ENCODE measurements around the gene FBRS.

DNA sequence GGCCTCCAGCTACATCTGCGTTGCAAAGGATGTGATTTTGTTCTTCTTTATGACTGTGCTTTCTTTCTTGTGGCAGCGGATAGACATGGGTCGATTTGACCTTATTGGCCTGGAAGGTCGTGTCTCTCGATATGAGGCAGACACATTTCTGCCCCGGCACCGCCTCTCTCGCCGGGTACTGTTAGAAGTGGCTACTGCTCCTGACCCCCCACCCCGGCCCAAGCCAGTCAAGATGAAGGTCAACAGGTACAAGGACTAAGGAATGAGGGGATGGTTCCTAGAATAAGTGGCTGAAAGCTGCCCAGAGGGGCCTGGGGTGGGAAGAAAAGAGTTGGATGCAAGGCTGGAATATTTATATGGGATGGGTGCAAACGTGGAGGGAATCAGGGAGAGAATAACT is 61.9 kb downstream of the FBRS start:
- no peak for TF ChIP-seq CTCF (IDR thresholded peaks at IDR 0.05)
- TF ChIP-seq POLR2A (IDR thresholded peaks at IDR 0.05), result no peak
